Psoas muscle (tissue), 8 donors: Measurements from ENCODE around the gene TEAD1. TPM values are rescaled to one million over a fixed set of nuclear protein-coding genes. Genes with fewer than 3 reads are reported as not detected.

Experiments
- ATAC-seq, 4 donors: fragments of 200-7000 bp; cut with Tn5 transposase; one replicate each; pipeline ENCODE4 v1.9.1; 2020; ENCODE audit warnings: moderate library complexity in 3 of 4, mild to moderate bottlenecking in 2 of 4
- DNase-seq, 2 donors: peaks; one replicate each; pipeline ENCODE4 v3.0.0-alpha.2; 2020
- H3K27ac ChIP-seq: fragments of 200-600 bp; one replicate; pipeline ENCODE4 v1.8.0; 2022
- H3K27me3 ChIP-seq, 3 donors: fragments of 200-600 bp in 1 of 3; one replicate each; pipeline versions ENCODE4 v1.6.1 to v1.8.0; 2013 to 2022; ENCODE audit warnings: low read length in 2 of 3, mild to moderate bottlenecking in 2 of 3, moderate library complexity in 1 of 3; ENCODE audit not compliant: insufficient read depth in 3 of 3
- H3K36me3 ChIP-seq, 2 donors: fragments of 200-600 bp in 1 of 2; one replicate each; pipeline versions ENCODE4 v1.6.1 to v1.8.0; 2013 to 2022; ENCODE audit warnings: low read depth in 1 of 2, mild to moderate bottlenecking in 1 of 2, moderate library complexity in 1 of 2; ENCODE audit not compliant: insufficient read depth in 1 of 2
- H3K4me1 ChIP-seq: fragments of 200-600 bp; one replicate; pipeline ENCODE4 v1.8.0; 2022
- H3K4me3 ChIP-seq: fragments of 200-600 bp; one replicate; pipeline ENCODE4 v1.8.0; 2022; ENCODE audit warnings: mild to moderate bottlenecking
- H3K9me3 ChIP-seq: fragments of 200-600 bp; one replicate; pipeline ENCODE4 v1.8.0; 2022
- WGBS, 3 donors: extraction: QIAGEN DNeasy Blood & Tissue Kit; methylation state at CpG; one replicate each; pipeline versions ENCODE4 v1.1.6 to v1.1.7; 2013; 5-methylcytosine and 5-hydroxymethylcytosine counted together
- intact Hi-C, 2 donors: fragments of 100-400 bp; cut with DNase I; formaldehyde crosslinking; loops; one replicate each; pipeline versions ENCODE4 v1.11.0 to v1.14.2; 2022
- polyA plus RNA-seq, 3 donors: library from polyadenylated mRNA; stranded (reverse); fragments of 200-250 nt; gene quantifications; one replicate each; pipeline ENCODE4 v1.2.3, GENCODE V29; 2013
- total RNA-seq, 4 donors: library from RNA; stranded (reverse); fragmentation: NEBNext Ultra II Directional in 2 of 4; extraction: Animal tissue kit (Norgen Biotek cat#: 25700) in 2 of 4; gene quantifications; one replicate each; pipeline versions ENCODE4 v1.2.1 to v1.2.4, GENCODE V29; 2021 to 2023
- TF ChIP-seq, protein P1 (sequence below): fragments of 200-600 bp; IDR thresholded peaks from one replicate; pipeline ENCODE4 v1.8.0; 2022; ENCODE audit warnings: antibody characterized with exemption
- donor health status: healthy with polysubstance abuse.
- donor health status: DM: no; HTN: no; CAD: no; lungs with moderate emphysema.
- donor health status: Bipolar disorder and iron deficiency.
- donor health status: healthy.
- donor health status: DM: yes; HTN: yes; CAD: no.
- donor health status: DM: no; HTN: no; CAD: no.
- donor health status: DM: no; HTN: no; CAD: no.
- donor health status: DM: yes; HTN: yes; CAD: no.

Gene TEAD1
- total and polyA plus RNA-seq, 7 donors = 11.3 to 178 (median 112) TPM

DNA sequence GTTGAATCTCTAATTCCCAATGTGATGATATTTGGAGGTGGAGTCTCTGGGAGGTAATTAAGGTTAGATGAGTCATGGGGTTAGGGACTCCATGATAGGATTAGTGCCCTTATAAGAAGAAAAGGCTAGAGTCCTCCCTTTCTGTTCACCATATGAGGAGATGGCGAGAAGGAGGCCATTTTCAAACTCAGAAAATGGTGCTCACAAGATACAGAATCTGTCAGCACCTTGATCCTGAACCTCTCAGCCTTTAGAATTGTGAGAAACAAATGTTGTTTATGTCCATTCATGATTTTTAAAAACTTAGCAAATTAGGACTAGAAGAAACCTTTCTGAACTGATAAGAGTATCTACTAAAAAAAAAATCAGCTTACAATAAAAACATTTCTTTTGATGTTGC, 277.2 kb downstream of the TEAD1 start:
- TF ChIP-seq, protein P1, sequence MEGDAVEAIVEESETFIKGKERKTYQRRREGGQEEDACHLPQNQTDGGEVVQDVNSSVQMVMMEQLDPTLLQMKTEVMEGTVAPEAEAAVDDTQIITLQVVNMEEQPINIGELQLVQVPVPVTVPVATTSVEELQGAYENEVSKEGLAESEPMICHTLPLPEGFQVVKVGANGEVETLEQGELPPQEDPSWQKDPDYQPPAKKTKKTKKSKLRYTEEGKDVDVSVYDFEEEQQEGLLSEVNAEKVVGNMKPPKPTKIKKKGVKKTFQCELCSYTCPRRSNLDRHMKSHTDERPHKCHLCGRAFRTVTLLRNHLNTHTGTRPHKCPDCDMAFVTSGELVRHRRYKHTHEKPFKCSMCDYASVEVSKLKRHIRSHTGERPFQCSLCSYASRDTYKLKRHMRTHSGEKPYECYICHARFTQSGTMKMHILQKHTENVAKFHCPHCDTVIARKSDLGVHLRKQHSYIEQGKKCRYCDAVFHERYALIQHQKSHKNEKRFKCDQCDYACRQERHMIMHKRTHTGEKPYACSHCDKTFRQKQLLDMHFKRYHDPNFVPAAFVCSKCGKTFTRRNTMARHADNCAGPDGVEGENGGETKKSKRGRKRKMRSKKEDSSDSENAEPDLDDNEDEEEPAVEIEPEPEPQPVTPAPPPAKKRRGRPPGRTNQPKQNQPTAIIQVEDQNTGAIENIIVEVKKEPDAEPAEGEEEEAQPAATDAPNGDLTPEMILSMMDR = no peak
- intact Hi-C loops = no loop called here
- H3K4me1 ChIP-seq = no peaks in the 10 kb centered on the region
- no peaks in the 10 kb centered on the region for H3K27me3 ChIP-seq
- DNase-seq = no peak
- peaks cover 20% of the 10 kb centered on the region for H3K9me3 ChIP-seq
- no peak for ATAC-seq
- H3K27ac ChIP-seq = no peak overlapping the region
- H3K4me3 ChIP-seq = no peak overlapping the region
- no peaks in the 10 kb centered on the region for H3K36me3 ChIP-seq
- 89 to 100% (median 96%) methylated on average over 1 of the region's 1 CpG for WGBS, 3 donors

DNA sequence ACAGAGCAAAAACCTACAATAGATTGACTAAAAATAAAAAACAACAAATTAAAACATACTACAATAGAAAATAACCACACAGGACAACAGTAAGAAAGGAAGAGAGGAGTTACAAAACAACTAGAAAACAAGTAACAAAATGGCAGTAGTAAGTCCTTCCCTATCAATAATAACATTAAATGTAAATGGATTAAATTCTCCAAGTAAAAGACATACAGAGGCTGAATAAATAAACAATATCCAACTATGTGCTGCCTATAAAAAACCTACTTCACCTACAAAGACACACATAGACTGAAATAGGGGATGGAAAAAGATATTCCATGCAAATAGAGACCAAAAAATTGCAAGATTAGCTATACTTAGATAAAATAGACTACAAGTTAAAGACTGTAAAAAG, 277.9 kb downstream of the TEAD1 start:
- intact Hi-C loops = no loop called here
- ATAC-seq (no peak), DNase-seq (no peak)
- TF ChIP-seq, protein P1 = no peak
- H3K27ac ChIP-seq = no peak overlapping the region
- H3K27me3 ChIP-seq = no peaks in the 10 kb centered on the region
- peaks cover 17% of the 10 kb centered on the region for H3K9me3 ChIP-seq
- no peaks in the 10 kb centered on the region for H3K4me1 ChIP-seq
- H3K4me3 ChIP-seq = no peak overlapping the region
- H3K36me3 ChIP-seq = no peaks in the 10 kb centered on the region

DNA sequence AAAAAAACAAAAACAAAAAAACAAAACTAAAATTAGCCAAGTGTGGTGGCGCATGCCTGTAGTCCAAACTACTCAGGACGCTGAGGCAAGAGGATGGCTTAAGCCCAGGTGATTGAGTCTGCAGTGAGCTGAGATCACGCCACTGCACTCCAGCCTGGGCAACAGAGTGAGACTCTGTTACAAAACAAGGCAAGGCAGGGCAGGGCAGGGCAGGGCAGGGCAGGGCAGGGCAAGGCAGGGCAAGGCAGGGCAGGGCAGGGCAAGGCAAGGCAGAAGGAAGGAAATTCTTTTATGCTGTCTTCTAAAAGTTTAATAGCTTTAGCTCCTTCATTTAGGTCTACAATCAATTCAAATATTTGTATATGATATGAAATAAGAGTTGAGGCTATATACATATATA, 284.8 kb downstream of the TEAD1 start:
- Histone ChIP-seq H3K4me3 (no peak overlapping the region), H3K27ac (no peak overlapping the region), H3K27me3 (no peaks in the 10 kb centered on the region), H3K9me3 (no peaks in the 10 kb centered on the region), H3K4me1 (no peaks in the 10 kb centered on the region), H3K36me3 (no peaks in the 10 kb centered on the region)
- WGBS, 3 donors = 67 to 89% (median 85%) methylated on average over 3 of the region's 3 CpGs
- TF ChIP-seq, protein P1 = no peak
- DNase-seq (no peak), ATAC-seq (no peak)
- intact Hi-C loops = no loop called here

DNA sequence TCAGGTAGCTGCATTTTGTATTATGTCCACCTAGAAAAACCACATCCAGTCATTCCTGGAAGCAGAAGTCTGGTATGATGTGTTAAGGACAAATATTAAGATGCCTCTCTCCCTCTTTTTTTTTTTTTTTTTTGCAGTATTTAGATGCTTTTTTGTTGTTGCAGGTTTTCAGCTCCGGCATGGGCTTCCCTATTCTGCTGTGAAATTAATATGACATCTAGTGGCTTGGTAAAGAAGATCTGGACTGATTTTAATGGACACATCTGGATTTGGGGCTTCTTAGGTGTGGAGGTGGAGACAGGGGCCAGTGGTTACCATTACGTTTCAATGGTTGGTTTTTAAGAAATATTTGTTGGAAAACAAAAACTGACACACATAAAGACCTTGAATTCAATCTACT, 287.4 kb downstream of the TEAD1 start:
- no peak for DNase-seq
- intact Hi-C loops = loop anchor here (5.0 kb wide), 4 partner anchors 186 to 629 kb away; no protein-coding TSS in a partner anchor
- no peaks in the 10 kb centered on the region for H3K27me3 ChIP-seq
- 51 to 57% (median 56%) methylated on average over 2 of the region's 2 CpGs for WGBS, 3 donors
- H3K36me3 ChIP-seq = no peaks in the 10 kb centered on the region
- no peaks in the 10 kb centered on the region for H3K4me1 ChIP-seq
- no peak overlapping the region for H3K27ac ChIP-seq
- H3K4me3 ChIP-seq = no peak overlapping the region
- TF ChIP-seq, protein P1 = no peak
- ATAC-seq = no peak
- H3K9me3 ChIP-seq = no peaks in the 10 kb centered on the region

DNA sequence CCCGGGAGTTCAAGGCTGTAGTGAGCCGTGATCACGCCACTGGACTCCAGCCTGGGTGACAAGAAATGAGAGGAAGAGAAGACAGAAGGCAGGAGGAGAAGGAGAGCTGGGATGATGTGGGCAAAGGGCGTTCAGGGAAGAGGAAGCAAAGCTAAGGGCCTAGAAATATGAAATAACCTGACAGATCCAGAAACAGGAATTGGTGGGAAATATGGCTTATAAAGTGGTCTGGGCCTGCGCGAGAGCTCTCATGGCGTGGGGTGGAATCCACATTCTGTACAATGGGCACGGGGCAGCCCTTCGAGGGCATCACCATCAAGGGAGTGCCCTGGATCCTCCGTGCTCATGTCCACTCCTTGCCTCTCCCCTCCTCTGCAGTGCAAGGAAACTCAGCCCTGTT, 288.1 kb downstream of the TEAD1 start:
- Histone ChIP-seq H3K36me3 (no peaks in the 10 kb centered on the region), H3K27ac (no peak overlapping the region), H3K4me3 (no peak overlapping the region), H3K27me3 (no peaks in the 10 kb centered on the region), H3K4me1 (no peaks in the 10 kb centered on the region), H3K9me3 (no peaks in the 10 kb centered on the region)
- WGBS, 3 donors = 87 to 94% (median 89%) methylated on average over 10 of the region's 10 CpGs
- ATAC-seq (no peak), DNase-seq (no peak)
- TF ChIP-seq, protein P1 = no peak
- intact Hi-C loops = loop anchor here (5.0 kb wide), 4 partner anchors 185 to 630 kb away; no protein-coding TSS in a partner anchor
